ENCODE data around the gene GARNL3.

The GARNL3 gene

DNA sequence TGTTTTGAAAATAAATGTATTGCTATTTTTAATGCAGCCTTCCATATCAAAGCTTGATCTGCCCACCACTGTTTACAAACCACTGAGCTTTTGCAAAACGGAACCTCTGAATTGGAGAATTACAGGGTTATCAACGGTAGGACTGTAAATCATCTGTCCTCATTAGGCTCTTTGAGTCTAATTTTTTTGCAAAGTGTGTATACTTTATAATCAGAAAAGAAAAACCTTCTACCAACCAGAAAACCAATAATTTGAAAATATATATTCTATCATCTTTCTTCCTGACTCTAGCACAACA lies 125.6 kb downstream of the GARNL3 start:
- no peak for DNase-seq

- DNase-seq, result no peak
Observed at GRCh38 chr9:127390563-127390962, 126.0 kb downstream of the GARNL3 start.

GRCh38 chr9:127392166-127392565 lies 127.6 kb downstream of the GARNL3 start:
- DNase-seq, result no peak

- no peak for DNase-seq
Observed at GRCh38 chr9:127392976-127393375, 128.4 kb downstream of the GARNL3 start.

DNA sequence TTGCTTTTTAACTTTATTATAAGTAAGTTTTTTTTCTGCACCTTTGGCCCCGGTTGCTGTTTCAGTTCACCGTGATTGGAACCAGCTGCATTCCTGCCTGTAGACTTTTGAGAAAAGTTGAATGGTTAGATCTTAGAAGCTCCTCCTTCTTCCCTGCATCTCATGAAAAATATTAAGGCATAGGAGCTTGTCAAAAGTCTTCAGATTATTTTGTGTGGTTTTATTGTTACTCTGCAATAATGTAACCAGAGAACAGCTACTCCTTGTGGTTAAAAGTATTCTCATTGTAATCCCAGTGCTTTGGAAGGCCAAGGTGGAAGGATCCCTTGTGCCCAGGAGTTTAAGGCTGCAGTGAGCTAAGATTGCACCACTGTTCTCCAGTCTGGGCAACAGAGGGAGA lies 129.1 kb downstream of the GARNL3 start:
- no peak for DNase-seq

- DNase-seq, result no peak
Observed at GRCh38 chr9:127395497-127396252, 131.1 kb downstream of the GARNL3 start.

DNA sequence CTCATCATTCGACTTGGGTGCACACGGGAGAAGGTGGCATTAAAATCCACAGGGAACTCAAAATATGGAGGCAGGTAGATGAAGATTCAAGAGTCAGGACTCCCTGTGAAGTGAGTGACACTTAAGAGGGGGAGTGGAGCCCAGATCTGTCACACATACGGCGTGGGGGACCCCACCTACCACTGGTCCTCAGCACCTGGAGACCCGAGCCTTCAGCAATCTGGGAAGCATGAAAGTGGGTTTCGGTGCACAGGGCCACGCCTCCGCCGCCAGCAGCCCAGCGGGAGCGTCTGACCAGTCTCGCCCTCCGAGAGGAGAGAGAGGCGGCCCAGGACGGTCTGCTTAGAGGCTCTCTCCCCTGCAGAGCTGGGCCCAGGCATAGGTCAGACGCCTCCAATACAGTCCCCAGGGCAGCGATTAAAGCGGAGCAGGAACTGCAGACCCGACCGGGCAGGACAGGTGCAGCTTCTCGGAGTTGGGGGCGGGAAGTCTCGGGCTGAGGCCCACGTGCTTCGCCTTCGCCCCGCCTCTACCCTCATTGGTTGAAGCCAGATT lies 131.8 kb downstream of the GARNL3 start:
- DNase-seq, result no peak

GRCh38 chr9:127396808-127397645 lies 132.5 kb downstream of the GARNL3 start, which contains the start of gene SLC2A8:
Gene SLC2A8, plus strand, starts transcription at chr9:127397169. Its CDS starts 62 bp downstream, at chr9:127397231.
- peak; percentile 89 for DNase-seq

DNA sequence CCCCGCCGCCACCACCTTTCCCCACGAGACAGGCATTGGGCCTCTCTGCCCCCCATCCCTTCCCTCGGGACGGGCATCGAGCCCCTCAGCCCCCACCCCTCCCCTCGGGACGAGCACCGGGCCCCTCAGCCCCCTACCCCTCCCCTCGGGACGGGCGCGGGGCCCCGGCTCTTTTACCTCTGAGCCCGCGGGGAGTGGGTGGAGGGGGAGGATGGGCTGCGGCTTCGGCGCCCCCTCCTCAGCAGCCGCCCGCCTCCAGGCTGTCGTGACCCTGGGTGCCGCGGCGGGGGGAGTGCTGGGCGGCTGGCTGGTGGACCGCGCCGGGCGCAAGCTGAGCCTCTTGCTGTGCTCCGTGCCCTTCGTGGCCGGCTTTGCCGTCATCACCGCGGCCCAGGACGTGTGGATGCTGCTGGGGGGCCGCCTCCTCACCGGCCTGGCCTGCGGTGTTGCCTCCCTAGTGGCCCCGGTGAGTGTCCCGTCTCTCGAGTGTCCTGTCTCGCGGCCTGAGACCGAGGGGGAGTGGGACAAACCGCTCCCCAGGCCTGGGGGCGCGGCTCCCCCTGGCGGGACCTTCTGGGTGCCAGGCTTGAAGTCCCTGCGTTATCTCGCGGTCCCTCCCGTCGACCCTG lies 133.2 kb downstream of the GARNL3 start:
- DNase-seq, result no peak

DNA sequence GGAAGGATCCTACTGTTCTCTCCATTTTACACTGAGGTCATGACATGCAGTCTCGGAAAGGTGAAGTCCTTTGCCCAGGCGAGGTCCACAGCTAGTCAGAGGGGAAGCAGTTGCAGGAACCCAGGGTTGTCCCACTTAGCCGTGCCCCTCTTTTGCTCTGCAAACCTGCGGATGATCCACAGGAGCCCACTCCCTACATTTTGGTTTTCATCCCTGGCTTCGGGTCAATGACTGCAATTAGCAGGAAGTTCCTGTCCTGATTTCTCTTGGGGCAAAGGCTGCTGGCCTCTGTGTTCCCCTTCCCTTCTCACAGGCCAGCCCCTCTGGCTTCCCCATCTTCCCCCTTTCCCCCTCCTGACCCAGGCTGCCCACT lies 133.7 kb downstream of the GARNL3 start:
- DNase-seq, result no peak

- no peak for DNase-seq
Observed at GRCh38 chr9:127398715-127399400, 134.3 kb downstream of the GARNL3 start.

DNA sequence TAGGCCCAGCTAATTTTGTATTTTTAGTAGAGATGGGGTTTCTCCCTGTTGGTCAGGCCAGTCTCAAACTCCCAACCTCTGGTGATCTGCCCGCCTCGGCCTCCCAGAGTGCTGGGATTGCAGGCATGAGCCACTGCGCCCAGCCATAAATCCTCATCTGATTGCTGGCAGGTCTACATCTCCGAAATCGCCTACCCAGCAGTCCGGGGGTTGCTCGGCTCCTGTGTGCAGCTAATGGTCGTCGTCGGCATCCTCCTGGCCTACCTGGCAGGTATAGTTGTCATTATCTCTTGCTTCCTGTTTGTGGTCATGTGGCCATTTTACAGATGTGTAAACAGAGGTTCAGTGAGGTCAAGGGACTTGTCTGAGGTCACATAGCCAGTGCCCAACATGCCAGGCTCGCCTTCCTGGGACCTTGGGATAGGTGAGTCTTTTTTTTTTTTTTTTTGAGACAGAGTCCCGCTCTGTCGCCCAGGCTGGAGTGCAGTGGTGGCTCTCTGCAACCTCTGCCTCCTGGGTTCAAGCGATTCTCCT lies 135.2 kb downstream of the GARNL3 start:
- no peak for DNase-seq

GRCh38 chr9:127402401-127403090 lies 138.0 kb downstream of the GARNL3 start:
- DNase-seq, result no peak

GRCh38 chr9:127403507-127404192 lies 139.1 kb downstream of the GARNL3 start:
- no peak for DNase-seq

DNA sequence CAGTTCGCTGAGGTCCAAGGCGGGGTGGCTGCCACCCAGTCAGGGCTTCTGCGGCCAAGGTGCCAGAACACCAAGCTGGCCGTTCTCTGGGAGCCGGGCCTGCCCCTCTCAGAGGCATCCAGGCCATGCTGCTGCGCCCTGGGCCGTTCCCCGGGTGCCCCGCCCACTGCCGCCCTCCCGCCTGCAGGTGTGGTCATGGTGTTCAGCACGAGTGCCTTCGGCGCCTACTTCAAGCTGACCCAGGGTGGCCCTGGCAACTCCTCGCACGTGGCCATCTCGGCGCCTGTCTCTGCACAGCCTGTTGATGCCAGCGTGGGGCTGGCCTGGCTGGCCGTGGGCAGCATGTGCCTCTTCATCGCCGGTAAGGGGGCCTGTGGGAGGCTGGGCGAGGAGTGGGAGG lies 140.1 kb downstream of the GARNL3 start:
- DNase-seq, result no peak

DNA sequence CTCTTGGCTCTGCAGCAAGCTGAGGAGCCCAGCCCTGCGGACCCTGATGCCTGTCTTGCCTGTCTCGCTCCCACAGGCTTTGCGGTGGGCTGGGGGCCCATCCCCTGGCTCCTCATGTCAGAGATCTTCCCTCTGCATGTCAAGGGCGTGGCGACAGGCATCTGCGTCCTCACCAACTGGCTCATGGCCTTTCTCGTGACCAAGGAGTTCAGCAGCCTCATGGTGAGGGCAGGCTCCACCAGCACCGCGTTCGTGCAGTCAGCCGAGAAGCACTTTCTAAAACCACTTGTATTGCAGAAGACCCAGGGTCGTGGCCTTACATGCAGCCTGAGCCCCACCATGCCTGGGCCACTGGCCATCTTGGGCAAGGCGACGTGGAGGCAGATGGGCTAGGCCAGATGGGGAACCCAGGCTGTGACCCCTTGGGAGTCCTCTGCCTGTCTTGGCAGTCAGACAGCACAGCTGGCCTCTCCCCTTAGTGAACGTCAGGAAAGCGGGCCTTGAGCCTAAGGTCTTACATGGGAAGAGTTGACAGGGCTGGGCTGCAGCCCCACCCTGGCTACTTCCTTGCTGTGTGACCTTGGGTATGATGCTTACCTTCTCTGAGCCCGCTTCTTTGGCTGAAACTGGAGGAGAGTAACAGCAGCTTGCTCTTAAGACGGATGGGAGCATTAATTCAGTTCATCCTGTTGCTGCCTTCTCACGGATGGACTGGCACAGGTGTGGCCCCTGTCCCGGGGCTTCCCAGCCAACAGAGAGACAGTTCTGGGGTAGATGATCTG lies 141.0 kb downstream of the GARNL3 start:
- DNase-seq, result no peak

- DNase-seq, result no peak
Observed at GRCh38 chr9:127406799-127407491, 142.4 kb downstream of the GARNL3 start.

- no peak for DNase-seq
Observed at GRCh38 chr9:127407492-127407843, 142.9 kb downstream of the GARNL3 start.

DNA sequence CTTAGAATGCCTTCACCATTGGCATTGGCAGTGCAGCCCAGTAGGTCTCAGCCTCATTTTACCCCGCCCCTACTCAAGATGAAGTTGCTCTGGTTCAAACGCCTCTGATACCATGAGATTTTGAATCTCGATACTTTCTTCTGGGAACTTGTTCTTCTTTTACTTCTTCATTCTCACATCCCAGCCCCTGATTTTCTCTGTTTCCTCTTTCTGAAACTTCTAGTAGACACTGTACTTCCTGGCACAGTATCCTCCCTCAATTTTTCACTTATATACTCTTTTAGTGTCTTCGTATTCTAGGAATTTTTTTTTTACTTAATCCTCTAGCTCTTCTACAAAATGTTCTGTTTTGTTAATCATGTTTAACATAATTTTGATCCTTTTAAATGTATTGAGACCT lies 146.5 kb downstream of the GARNL3 start:
- DNase-seq, result no peak

DNA sequence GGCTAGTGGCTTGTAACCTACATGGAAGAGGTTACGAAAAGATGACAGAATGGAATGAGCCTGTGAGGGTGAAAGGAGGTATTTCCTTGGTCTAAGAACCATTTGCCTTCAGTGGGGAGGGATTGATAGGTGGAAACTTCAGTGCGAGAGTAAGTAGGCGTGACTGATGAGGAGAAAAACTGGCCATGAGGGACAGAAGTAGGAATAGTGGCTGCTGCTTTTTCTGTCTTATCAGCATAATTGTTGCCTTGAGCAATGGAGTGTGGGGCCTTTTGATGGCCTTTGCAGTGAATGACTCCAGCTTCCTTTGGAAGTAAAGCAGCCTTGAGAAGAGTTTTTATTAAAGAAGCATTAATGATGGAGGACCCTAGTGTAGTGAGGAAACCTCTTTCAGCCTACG lies 150.6 kb downstream of the GARNL3 start:
- DNase-seq, result no peak

All from SIG-M5 (cell line).